Calu3 (cell line): ENCODE data around the gene ENTPD2. TPM values are rescaled to one million over a fixed set of nuclear protein-coding genes. Genes with fewer than 3 reads are reported as not detected.
A peak's percentile ranks its signal among the peaks of the same experiment; 100 is the strongest.

Experiments
- Bru-seq: library from RNA; stranded (reverse); fragments of 400-500 nt; gene quantifications from one replicate; lab custom pipeline; 2021; lab: Mats Ljungman, UMichigan
- BruChase-seq, 2 experiments: library from RNA; stranded (reverse); fragments of 400-500 nt; gene quantifications; one replicate each; lab custom pipeline; 2021; lab: Mats Ljungman, UMichigan
- BruUV-seq: library from RNA; stranded (reverse); fragments of 400-500 nt; replicated peaks from 2 replicates; lab custom pipeline; 2021; lab: Mats Ljungman, UMichigan
- CTCF ChIA-PET: fragments of 300-600 bp; sonication (Branson Sonifier 250); formaldehyde crosslinking; loops from one replicate; lab custom pipeline; 2022; ENCODE audit warnings: antibody characterized with exemption; lab: Charles Lee
- DNase-seq: peaks from one replicate; pipeline ENCODE4 v3.0.0; 2022
- H3K27ac Mint-ChIP-seq: one replicate; pipeline ENCODE4 v1.8.0; 2022; ENCODE audit warnings: mixed read lengths; ENCODE audit not compliant: unreplicated experiment
- H3K27me3 Mint-ChIP-seq: one replicate; pipeline ENCODE4 v1.8.0; 2022; ENCODE audit warnings: mixed read lengths; ENCODE audit not compliant: unreplicated experiment
- H3K36me3 Mint-ChIP-seq: one replicate; pipeline ENCODE4 v1.8.0; 2022; ENCODE audit warnings: mild to moderate bottlenecking, moderate library complexity, mixed read lengths; ENCODE audit not compliant: insufficient read depth, unreplicated experiment
- H3K4me1 Mint-ChIP-seq: one replicate; pipeline ENCODE4 v1.8.0; 2022; ENCODE audit warnings: mild to moderate bottlenecking, low read depth, mixed read lengths; ENCODE audit not compliant: unreplicated experiment
- H3K4me3 Mint-ChIP-seq: one replicate; pipeline ENCODE4 v1.8.0; 2022; ENCODE audit warnings: mild to moderate bottlenecking, low read depth, moderate library complexity, mixed read lengths; ENCODE audit not compliant: unreplicated experiment
- H3K9me3 Mint-ChIP-seq: one replicate; pipeline ENCODE4 v1.8.0; 2022; ENCODE audit warnings: low read depth, mixed read lengths; ENCODE audit not compliant: unreplicated experiment
- CTCF ChIP-seq: fragments of 200-600 bp; IDR thresholded peaks from one replicate; pipeline ENCODE4 v1.8.0; 2022; ENCODE audit warnings: antibody characterized with exemption; ENCODE audit not compliant: unreplicated experiment
- intact Hi-C: fragments of 100-400 bp; cut with micrococcal nuclease; formaldehyde crosslinking; loops from one replicate; pipeline ENCODE4 v1.10.0; 2022; ENCODE audit not compliant: unreplicated experiment
- long read RNA-seq: library from polyadenylated mRNA; stranded (forward); transcript quantifications from one replicate; pipeline ENCODE4 v2.0.0, GENCODE V29; 2022
- total RNA-seq: library from RNA; stranded (reverse); gene quantifications from 2 replicates; pipeline ENCODE4 v1.2.3, GENCODE V29; 2022

ENTPD2 gene
- total RNA-seq, result 3.8 and 5.8 TPM in 2 replicates
- Bru-seq, nascent RNA, result percentile 20 among the genes with signal in this experiment
- BruChase-seq, experiment 1, labeled RNA remaining after a 6-hour chase, result percentile 32 among the genes with signal in this experiment
- BruChase-seq, experiment 2, labeled RNA remaining after a 2-hour chase, result percentile 14 among the genes with signal in this experiment
- long read RNA-seq, partial matches to known transcripts, result 1 of 1 reads
- long read RNA-seq, other reads (novel, unspliced or antisense), result 0 of 1 reads

GRCh38 chr9:137053944-137054931 lies at the start of gene ENTPD2:
Gene ENTPD2, minus strand, starts transcription at chr9:137054061. Its CDS starts 64 bp downstream, at chr9:137053997.
- DNase-seq, result peak; percentile 79

GRCh38 chr9:137103206-137103999 lies 49.5 kb upstream of the ENTPD2 start:
- intact Hi-C loops, result no loop called here
- Mint-ChIP-seq H3K4me3 (no peak overlapping the region), H3K27ac (no peak overlapping the region), H3K9me3 (no peaks in the 10 kb centered on the region), H3K36me3 (peaks cover 19% of the 10 kb centered on the region), H3K27me3 (no peaks in the 10 kb centered on the region), H3K4me1 (no peaks in the 10 kb centered on the region)
- no peak for TF ChIP-seq CTCF
- CTCF ChIA-PET, result no interaction called here
- BruUV-seq, result no TSS peak
- DNase-seq, result no peak

More at GRCh38 chr9:137053944-137054931, at the start of gene ENTPD2:
- H3K27me3 Mint-ChIP-seq, result no peaks in the 10 kb centered on the region
- H3K36me3 Mint-ChIP-seq, result peaks cover 14% of the 10 kb centered on the region
- H3K27ac Mint-ChIP-seq, result peak within 1 kb of the TSS; percentile 73
- H3K4me3 Mint-ChIP-seq, result peak within 1 kb of the TSS; percentile 69
- intact Hi-C loops, result no loop called here
- H3K9me3 Mint-ChIP-seq, result no peaks in the 10 kb centered on the region
- CTCF ChIA-PET, result no interaction called here
- peaks cover 8% of the 10 kb centered on the region for H3K4me1 Mint-ChIP-seq
- BruUV-seq, result no TSS peak
- no peak for TF ChIP-seq CTCF

- no peak overlapping the region for H3K4me3 Mint-ChIP-seq
- intact Hi-C loops, result no loop called here
- no peaks in the 10 kb centered on the region for H3K9me3 Mint-ChIP-seq
- no peaks in the 10 kb centered on the region for H3K27me3 Mint-ChIP-seq
- no peak overlapping the region for H3K27ac Mint-ChIP-seq
- H3K36me3 Mint-ChIP-seq, result peaks cover 22% of the 10 kb centered on the region
- no peak for TF ChIP-seq CTCF
- no TSS peak for BruUV-seq
- H3K4me1 Mint-ChIP-seq, result no peaks in the 10 kb centered on the region
- CTCF ChIA-PET, result no interaction called here
- no peak for DNase-seq
Measured at GRCh38 chr9:137099231-137099630, 45.4 kb upstream of the ENTPD2 start.
